OCI-LY7 (cell line): ENCODE results near the gene TM7SF2. TPM values are rescaled to one million over a fixed set of nuclear protein-coding genes. Genes with fewer than 3 reads are reported as not detected.

ENCODE experiments used
- BruUV-seq: library from RNA; stranded (reverse); fragments of 400-500 nt; replicated peaks from 2 replicates; lab custom pipeline; 2021; lab: Mats Ljungman, UMichigan
- CTCF ChIA-PET: fragments of 300-600 bp; sonication (Branson Sonifier 250); formaldehyde crosslinking; loops from one replicate; lab custom pipeline; 2022; ENCODE audit warnings: antibody characterized with exemption; ENCODE audit not compliant: unreplicated experiment; lab: Charles Lee
- POLR2A ChIA-PET: fragments of 300-600 bp; sonication (Branson Sonifier 250); formaldehyde crosslinking; loops from one replicate; lab custom pipeline; 2022; ENCODE audit warnings: antibody characterized with exemption; lab: Charles Lee
- DNase-seq: peaks from one replicate; pipeline ENCODE4 v3.0.0-alpha.2; 2015; ENCODE audit warnings: low spot score
- H2AFZ ChIP-seq: fragments of 200-600 bp; sonication (generic), shearing (Covaris generic); 2 replicates; pipeline ENCODE4 v1.6.1; 2014; ENCODE audit warnings: mild to moderate bottlenecking, antibody characterized with exemption, low read length, moderate library complexity
- H3K27ac ChIP-seq: fragments of 200-600 bp; sonication (generic); 2 replicates; pipeline ENCODE4 v1.5.1; 2014; ENCODE audit warnings: mixed run types, low read depth, mild to moderate bottlenecking, moderate library complexity, low read length, inconsistent platforms; ENCODE audit not compliant: poor library complexity, severe bottlenecking
- H3K36me3 ChIP-seq: fragments of 200-600 bp; sonication (generic); 2 replicates; pipeline ENCODE4 v1.6.1; 2014; ENCODE audit warnings: mild to moderate bottlenecking, antibody characterized with exemption, low read length, moderate library complexity, mixed read lengths; ENCODE audit not compliant: insufficient read depth
- H3K4me1 ChIP-seq: fragments of 200-600 bp; sonication (generic); 2 replicates; pipeline ENCODE4 v1.5.1; 2014; ENCODE audit warnings: mild to moderate bottlenecking, low read length; ENCODE audit not compliant: insufficient read depth, poor library complexity, severe bottlenecking
- H3K4me2 ChIP-seq: fragments of 200-600 bp; sonication (generic); 2 replicates; pipeline ENCODE4 v1.6.1; 2014; ENCODE audit warnings: mild to moderate bottlenecking, low read length
- H3K4me3 ChIP-seq: fragments of 200-600 bp; sonication (generic); 2 replicates; pipeline ENCODE4 v1.5.1; 2014; ENCODE audit warnings: mild to moderate bottlenecking, low read depth, low read length; ENCODE audit not compliant: poor library complexity, severe bottlenecking
- H3K79me2 ChIP-seq: fragments of 200-600 bp; sonication (generic); 2 replicates; pipeline ENCODE4 v1.6.1; 2016; ENCODE audit warnings: low read depth, mild to moderate bottlenecking, low read length, moderate library complexity, mixed read lengths; ENCODE audit not compliant: insufficient read depth
- H3K9me2 ChIP-seq: fragments of 200-600 bp; sonication (generic); 2 replicates; pipeline ENCODE4 v1.6.1; 2016; ENCODE audit warnings: mild to moderate bottlenecking, low read length, mixed read lengths; ENCODE audit not compliant: insufficient read depth
- H3K9me3 ChIP-seq: fragments of 200-600 bp; sonication (generic); 2 replicates; pipeline ENCODE4 v1.6.1; 2014; ENCODE audit warnings: mild to moderate bottlenecking, mixed run types, low read length, mixed read lengths
- H4K20me1 ChIP-seq: fragments of 200-600 bp; sonication (generic); 2 replicates; pipeline ENCODE4 v1.6.1; 2014; ENCODE audit warnings: mild to moderate bottlenecking, antibody characterized with exemption, low read length, moderate library complexity, mixed read lengths; ENCODE audit not compliant: insufficient read depth
- CTCF ChIP-seq: fragments of 200-600 bp; sonication (generic); conservative IDR thresholded peaks from 2 replicates; pipeline ENCODE4 v1.5.1; 2014; ENCODE audit warnings: mild to moderate bottlenecking, antibody characterized with exemption, low read length, moderate library complexity, mixed read lengths
- EZH2phosphoT487 ChIP-seq: fragments of 200-600 bp; sonication (generic); IDR thresholded peaks from 2 replicates; pipeline ENCODE4 v1.6.1; 2018; ENCODE audit warnings: low read depth, borderline replicate concordance, mild to moderate bottlenecking, mixed run types, antibody characterized with exemption, low read length, moderate library complexity, mixed read lengths
- intact Hi-C: fragments of 100-400 bp; cut with micrococcal nuclease; formaldehyde crosslinking; loops from one replicate; pipeline ENCODE4 v1.10.0; 2022; ENCODE audit not compliant: unreplicated experiment
- total RNA-seq, 2 experiments: library from RNA; depleted of rRNA in 1 of 2; stranded (reverse); fragments of >200 nt in 1 of 2; shearing (Covaris generic) in 1 of 2; gene quantifications; 2 replicates each; pipeline ENCODE4 v1.2.3, GENCODE V29; 2014 to 2022

Gene TM7SF2
- total RNA-seq, 2 experiments from 2014 or later: 25.8 to 54.1 TPM

GRCh38 chr11:65133724-65134123 is 22.1 kb downstream of the TM7SF2 start:
- Histone ChIP-seq H3K4me2 (peak overlapping the region; percentile 99), H3K4me3 (peak overlapping the region; percentile 98), H3K9me2 (no peaks in the 10 kb centered on the region), H3K9me3 (no peaks in the 10 kb centered on the region), H4K20me1 (no peaks in the 10 kb centered on the region), H3K4me1 (peaks cover 50% of the 10 kb centered on the region), H3K36me3 (peaks cover 53% of the 10 kb centered on the region), H3K79me2 (peaks cover 56% of the 10 kb centered on the region), H2AFZ (no peak overlapping the region), H3K27ac (peak overlapping the region; percentile 98)
- intact Hi-C loops: loop anchor here (5.0 kb wide), 2 partner anchors 34 to 281 kb away; no protein-coding TSS in a partner anchor
- DNase-seq: peak; percentile 50
- POLR2A ChIA-PET: interaction anchor here (0.6 to 6.1 kb wide), 4 partner anchors 12 to 286 kb away, joined by 3 to 47 read pairs (median 4); partner anchors contain the start of genes FAU, MRPL49 and SPDYC
- no TSS peak for BruUV-seq
- CTCF ChIA-PET: no interaction called here
- TF ChIP-seq EZH2phosphoT487: no peak
- TF ChIP-seq CTCF: no peak

- POLR2A ChIA-PET: interaction anchor here (0.5 to 6.1 kb wide), 14 partner anchors 9 to 373 kb away, joined by 3 to 47 read pairs (median 4); partner anchors contain the start of genes ARL2, CAPN1, FAU and MRPL49
- Histone ChIP-seq H3K4me2 (peak within 1 kb of the TSS; percentile 99), H3K36me3 (peaks cover 46% of the 10 kb centered on the region), H4K20me1 (no peaks in the 10 kb centered on the region), H3K9me2 (no peaks in the 10 kb centered on the region), H3K4me3 (peak within 1 kb of the TSS; percentile 98), H3K9me3 (no peaks in the 10 kb centered on the region), H3K27ac (peak within 1 kb of the TSS; percentile 98), H3K79me2 (peaks cover 52% of the 10 kb centered on the region), H2AFZ (peak within 1 kb of the TSS; percentile 78), H3K4me1 (peaks cover 43% of the 10 kb centered on the region)
- intact Hi-C loops: loop anchor here (5.0 kb wide), 2 partner anchors 33 to 282 kb away; no protein-coding TSS in a partner anchor
- TF ChIP-seq CTCF (no peak), EZH2phosphoT487 (no peak)
- CTCF ChIA-PET: interaction anchor here (0.5 kb wide), 1 partner anchor 79 kb away, joined by 3 read pairs; no protein-coding TSS in a partner anchor
- no TSS peak for BruUV-seq
- DNase-seq: peak; percentile 94
Measured at GRCh38 chr11:65134240-65134951, 22.7 kb downstream of the TM7SF2 start, which contains the start of gene SYVN1. Gene SYVN1 (minus strand): TSS chr11:65134519. CDS start chr11:65133601, 918 bp downstream.
